Germinal center (tissue), 1 donor: Measurements from ENCODE around the gene FSIP2.
A peak's percentile ranks its signal among the peaks of the same experiment; 100 is the strongest.

ENCODE experiments used
- DNase-seq: peaks from one replicate; pipeline ENCODE4 v3.0.0; 2012; ENCODE audit warnings: mixed read lengths, low spot score

FSIP2 gene, protein sequence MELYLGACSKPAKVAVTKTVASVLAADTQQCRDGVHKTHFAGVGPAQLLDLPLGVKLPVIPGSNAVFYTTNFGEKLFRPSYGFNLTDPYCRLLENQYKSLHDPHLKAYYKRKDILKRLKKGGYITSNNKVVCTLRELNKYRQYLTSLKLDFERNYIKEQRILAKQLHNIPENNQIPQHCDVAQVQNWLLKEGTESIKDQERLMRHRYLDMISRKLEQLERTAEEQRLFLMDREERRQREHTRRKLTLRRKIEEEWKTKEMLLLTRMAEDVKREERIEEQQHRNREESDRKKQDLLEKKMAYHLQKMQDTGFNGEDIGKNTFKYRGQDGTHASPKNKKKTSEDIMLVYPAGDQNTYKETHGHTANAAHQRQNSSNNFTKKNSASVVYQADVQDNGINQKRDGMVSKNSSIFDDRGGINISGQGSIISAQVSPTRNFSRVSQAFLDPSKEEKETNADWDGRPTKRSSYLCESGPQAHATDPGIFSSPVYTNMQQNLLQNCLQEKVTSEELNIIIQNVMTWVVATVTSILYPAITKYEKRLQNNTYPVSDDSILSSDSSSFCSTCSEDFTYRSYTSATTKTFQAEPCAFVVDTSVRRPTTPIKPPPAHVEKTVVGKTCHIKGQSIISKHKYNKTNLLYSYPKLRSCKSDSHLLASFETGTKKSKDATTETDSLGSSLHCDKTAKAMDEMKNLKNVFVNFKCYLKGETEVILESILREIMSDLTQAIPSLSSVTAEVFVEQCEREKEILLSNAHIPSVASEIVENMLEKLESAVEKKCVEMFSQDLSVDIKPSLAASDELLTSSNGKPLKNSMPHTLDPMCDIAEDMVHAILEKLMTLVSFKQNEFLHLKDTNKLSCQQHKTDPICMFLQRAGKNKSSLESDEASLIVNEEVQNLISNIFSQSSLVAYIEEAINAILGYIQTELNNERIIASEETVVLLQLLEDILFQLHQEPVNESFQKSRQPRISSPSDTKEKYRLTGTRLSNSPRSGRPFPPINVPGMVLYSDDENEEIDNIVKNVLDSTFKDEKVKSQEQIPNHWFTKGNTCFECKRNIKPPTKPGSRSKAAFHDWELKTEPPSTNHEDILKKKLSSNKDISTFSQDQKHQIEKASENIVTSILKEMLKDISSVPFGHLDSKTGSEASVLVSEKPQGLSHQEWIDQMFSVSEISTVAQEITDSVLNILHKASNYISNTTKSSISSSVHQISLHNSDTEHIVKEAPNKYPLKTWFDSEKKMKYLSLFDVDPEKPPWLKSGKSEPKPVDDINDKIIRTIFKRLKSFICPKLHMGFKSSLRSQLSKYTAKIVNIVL (N-terminal part only)

DNA sequence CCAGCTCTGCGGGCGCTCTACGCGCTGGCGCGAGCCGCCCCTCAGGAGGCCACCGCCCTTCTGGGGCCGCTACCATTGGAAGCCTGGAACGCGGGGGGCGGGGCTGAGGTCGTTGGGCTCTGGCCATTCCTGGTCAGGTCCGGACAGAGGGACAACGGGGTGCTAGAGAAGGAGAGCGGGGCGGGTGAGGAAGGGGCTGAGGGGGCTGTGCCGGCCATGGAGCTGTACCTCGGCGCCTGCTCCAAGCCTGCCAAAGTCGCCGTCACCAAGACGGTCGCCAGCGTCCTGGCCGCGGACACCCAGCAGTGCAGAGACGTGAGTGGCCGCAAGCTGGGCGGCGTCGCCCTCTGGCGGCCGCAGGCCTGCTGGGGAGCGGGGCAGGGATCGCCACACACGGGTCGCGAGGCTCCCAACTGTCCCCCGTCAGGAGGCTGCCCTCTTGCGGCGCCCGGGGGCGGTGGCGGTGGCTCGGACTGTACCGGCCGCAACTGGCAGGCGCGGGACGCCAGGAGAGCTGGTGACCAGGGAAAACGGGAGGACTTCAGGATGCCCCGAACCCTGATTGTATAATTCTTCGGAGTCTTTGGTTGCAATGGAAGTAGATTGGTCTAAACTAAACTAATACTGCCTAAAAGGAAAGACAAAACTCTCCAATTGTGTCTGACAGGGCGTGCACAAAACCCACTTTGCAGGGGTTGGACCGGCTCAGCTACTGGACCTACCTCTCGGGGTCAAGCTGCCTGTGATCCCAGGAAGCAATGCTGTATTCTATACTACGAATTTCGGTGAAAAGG, at the start of gene FSIP2:
FSIP2 (plus strand) TSS at position 126 of the 794 bp plus-strand sequence; CDS start at position 217, 91 bp downstream.
- peak; percentile 73 for DNase-seq

DNA sequence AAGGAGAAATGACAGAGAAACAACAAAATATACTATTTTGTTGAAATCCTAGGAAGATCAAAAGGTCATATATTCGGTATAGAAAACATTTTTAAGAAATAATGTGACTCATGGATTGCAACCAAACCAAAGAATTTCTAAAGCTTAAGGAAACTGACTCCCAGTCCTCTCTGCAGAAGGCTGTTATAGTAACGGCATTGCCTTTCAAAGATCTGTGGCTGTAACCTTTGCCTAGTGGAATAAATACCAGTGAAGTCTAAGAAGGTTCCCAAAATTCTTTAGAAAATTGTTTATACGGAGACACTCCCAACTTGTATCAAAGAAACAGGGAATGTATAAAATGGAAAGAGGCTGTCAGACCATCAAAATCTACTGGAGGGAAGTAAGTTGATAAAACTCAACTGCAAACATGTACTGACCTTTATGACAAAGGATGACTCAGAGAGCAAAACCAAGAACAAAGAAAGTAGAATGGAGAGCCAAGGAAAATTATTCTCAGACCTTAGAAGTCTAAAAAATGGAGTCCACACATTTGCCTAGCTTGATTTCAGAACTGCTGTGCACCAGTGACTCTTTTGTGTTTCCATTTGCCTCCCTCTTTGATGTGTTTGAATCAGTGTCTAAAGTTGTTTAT, 48.6 kb upstream of the FSIP2 start:
- no peak for DNase-seq

DNA sequence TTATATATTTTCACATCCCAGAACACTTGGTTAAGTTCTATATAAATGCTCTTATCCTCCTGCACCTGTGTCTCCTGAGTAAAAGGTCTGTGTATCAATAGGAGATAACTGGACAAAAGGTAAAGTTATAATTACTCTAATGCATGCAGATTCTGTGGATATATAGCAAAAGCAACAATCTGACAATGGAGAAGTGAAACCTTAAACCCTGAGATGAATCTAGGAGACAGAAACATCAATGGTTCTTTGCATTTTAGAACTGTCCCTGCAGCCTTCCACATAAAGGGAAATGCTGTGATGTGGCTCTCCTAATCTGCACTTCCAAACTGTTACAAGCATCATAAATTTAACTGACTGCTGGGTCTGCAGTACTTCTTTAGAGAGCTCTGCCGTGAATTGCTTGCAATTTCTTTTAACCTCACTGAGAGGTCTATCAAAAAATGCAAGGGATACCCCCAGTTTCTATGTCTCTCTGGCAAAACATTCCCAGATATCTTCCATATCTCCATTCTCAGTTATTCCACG, 42.8 kb upstream of the FSIP2 start:
- DNase-seq = no peak

DNA sequence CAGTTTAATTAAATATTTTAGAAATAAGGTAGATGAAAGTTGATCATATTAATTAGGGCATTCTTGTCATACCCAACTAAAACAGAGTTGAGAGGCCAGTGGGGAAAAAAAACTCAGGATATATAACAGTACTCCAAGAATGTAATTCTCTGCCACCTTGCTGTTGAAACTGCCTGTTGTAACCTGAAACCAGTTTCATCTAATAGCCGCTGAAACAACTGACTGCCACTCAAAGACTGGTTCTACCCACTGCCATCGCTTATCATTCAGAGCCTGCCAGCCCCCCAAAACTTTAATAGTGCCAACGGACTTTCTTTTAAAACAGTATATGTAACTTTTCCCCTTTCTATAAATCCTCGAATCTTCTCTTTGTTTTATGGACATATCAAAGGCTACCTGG, 37.7 kb upstream of the FSIP2 start:
- no peak for DNase-seq

DNA sequence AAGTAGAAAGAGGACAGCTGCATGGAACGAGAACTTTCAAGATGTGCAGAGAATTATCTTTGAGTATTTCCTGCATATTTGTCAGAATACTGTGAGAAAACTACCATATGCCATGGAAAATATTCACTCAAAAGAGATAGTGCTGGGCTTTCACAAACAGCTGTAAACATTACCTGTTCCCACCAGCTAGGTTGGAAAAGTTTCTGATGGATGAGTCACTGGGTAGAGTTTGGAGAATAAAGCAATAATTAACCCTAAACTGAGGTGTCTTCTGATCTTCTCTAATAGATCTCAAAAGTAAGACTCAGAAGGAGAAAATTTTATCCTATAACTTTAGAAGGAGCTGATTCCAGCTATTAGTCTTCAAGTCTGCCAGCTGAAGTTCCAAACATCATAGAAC, 3.9 kb upstream of the FSIP2 start:
- no peak for DNase-seq

DNA sequence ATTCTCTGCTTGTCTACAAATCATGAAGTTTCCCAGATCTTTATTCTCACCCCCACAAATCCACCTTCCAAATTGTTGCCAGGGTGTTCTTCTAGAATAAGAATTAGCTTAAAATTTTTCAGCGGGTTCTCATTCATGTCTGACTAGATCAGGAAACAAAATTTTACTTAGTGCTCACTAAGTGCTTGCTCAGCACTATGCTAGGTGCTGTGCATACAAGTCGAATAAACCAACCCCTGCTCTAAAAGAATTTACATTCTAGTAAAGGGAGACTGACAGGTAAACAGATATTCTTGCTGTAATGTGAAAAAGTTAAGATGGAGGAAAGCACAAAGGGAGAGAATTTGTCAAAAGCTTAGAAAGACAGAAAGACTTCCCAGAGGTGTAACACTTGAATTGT, 2.4 kb upstream of the FSIP2 start:
- DNase-seq = no peak

DNA sequence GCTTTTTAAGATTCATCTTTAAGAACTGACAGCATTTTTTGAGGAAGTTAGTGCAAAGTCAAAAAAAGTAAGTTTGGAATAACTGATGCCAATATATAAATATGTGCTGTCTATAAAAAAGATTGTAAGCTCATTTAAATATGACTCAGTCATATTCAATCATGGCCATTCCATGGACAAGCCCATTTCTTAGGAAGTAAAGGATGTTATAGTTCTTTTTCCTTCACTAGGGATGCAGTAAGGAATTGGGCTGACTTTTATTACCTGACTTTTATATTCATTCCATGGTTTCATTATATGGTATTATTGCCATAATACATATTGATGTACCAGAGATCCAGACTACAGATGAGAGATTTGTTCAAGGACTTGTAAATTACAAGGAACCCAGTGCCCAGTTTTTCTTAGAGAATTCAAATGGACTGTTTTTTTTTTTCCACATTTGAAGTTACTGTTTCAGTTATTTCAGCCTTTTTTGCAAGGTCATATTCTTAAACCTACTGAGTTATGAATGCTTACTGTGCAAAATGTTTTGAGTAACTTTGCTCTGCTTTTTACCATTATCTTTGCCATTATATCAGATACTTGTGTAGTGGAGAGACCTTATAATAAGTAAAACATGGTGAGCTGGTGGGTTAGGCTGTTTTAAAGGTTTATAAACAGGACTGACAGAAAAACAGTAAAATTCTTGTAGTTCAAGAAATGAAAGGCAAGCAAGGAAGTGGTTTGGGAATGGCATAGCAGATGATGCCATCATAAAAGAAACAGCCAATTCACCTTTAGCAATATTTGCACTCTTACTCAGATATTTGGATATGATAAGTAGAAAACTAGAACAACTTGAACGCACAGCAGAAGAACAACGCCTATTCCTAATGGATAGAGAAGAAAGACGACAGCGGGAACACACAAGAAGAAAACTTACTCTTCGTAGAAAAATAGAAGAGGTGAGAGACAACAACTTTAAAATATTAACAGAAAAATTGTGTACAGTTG, 7.6 kb downstream of the FSIP2 start:
- DNase-seq = no peak

DNA sequence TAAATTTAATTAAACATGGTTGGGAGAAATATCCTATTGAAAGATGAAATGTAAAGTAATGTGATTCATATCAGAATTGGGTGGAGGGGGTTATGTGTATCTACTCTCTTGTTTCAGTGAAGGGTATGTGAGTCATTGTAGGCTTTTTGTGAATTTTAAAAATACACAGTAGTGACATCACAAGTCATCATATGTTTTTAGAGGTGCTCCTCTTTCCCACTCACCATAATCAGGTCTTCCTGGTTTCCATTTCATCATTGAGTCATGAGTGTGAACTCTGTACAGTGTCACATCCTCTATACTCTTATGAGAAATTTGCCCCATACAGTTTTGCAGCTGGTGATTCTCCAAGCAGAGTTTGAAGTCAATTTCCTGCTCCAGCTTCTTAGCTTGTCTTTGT, 18.8 kb downstream of the FSIP2 start:
- no peak for DNase-seq

DNA sequence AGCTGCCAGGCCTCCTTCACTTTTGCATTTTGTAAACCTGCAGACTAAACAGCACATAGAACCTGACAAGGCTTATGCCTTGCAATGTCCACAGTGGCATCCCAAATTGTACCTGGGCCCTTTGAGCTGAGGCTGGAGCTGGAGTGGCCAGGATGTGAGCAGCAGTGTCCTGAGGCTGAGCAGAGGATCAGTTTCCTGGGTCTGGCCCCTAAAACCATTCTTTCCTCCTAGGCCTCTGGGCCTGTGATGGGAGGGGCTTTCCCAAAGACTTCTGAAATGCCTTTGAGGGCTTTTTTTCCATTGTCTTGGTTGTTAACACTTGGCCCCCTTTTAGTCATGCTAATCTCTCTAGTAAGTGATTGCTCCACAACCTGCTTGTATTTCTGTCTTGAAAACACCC, 32.8 kb downstream of the FSIP2 start:
- no peak for DNase-seq

DNA sequence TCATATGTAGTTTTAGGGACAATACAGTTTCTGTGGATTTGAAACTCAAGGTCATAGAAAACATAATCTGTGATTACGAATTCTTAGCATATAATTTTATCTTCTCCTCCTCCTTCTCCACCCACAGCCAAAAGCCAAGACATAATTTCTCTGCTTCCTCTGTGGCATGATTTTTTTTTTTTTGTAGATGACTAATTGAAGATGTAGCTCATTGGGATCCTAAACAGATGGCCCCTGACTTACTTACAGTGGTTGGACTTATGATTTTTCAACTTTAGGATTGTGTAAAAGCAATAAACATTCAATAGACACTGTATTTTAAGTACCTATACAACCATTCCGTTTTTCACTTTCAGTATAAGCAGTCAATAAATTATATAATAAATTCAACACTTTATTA, 42.3 kb downstream of the FSIP2 start:
- DNase-seq = no peak

DNA sequence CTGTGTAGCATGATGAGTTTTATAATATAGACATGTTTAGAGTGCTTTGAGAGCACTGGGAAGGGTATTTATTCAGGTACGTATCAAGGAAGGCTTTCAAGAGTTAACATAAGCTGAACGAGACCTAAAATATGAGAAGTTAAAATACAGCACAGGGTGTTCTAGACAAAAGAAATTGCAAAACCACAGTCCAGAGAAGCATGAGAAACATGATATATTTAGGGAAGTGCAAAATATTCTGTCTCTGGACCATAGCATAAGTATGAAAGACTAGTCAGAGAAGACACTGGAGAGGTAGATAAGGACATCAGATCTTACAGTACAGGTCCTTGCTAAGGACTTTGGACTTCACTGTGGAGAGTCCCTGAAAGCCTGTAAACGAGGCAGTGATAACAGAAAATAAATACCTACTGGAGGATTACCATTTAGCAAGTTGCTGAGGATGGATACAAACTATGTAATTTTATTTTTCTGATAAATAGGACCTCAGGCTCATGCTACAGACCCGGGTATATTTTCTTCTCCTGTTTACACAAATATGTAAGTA, 43.7 kb downstream of the FSIP2 start:
- DNase-seq = no peak

DNA sequence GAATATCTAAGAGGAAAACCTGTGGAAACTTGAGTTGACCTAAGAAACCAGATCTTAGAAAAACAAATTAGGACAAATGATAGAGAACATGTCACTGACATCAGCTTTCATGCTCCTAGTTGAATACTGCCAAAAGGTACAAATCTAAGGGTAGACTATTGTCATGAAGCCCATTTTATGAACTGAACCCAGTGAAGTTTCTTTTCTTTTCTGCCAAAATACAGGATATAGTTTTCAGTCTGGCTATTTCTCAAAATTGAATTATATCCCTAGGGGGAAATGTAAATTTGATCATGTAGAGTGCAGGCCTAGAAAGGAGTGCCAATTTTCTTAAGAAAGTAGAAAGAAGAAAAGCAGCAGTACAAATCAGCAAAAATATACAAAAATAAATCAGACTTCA, 46.6 kb downstream of the FSIP2 start:
- DNase-seq = no peak

DNA sequence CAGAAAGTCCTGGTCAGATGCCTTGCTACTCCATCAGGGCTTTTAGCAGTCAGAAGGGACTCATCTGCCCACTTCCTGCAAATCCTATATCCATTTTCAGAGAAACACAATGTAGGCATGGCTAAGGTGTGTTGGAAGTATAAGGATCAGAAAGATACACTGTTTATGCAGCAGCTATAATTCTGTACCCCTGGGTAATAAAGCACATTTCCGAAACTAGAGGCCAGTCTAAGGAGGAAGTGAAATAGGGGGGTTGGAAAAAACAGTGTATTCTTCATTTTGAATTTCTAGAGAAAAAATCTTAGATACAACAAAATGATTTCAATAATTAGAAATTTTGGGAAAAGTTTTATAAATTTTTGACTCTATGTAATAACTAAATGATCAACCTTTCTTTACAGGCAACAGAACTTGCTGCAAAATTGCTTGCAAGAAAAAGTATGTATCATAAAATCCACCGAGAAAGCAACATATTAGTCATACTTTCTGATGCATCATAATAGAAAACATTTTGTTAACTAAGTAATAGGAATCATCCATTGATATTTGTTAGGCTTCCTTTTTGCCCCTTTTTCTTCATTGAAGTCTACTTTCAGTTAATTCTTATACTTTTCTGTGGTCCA, 47.4 kb downstream of the FSIP2 start:
- DNase-seq = no peak

DNA sequence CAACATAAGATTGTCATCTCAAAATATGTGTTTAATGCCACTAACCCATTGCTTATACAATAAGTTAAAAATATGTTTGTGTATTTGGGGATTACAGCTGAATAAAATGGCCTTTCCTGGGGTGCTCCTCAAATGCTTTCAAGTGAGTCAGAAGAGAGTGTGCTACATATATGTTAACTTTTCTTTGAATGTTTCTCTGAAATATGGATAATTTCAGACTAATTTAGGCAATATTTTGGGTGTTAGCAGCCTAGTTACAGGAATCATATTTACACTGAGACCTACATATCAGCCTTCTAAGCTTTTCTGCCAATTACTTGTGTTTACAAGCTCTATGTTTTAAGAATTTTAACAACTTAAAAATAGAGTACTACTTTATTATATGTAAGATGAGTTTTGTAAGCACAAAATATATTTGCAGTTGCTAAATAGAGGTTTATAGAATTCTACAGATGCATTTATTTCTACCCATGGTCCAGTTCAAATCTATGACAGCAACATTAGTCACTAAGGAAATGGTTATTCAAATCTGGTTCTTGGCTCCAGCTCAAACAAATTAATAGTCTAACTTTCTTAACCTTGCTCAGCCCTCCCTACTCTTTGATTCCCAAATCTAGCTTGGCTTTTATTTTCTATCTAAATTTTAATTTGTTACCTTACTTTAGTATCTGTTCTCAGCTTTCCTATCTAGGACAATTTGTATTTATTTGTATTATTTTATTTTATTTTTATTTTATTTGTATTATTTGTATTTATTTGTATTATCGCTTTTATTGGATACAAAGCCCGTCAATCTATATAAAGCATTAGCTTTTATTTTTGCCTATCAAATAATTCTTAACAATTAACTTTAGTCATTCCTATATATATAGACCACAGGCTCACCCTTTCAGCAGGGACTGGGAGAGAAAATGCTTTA, 48.9 kb downstream of the FSIP2 start:
- DNase-seq = no peak

DNA sequence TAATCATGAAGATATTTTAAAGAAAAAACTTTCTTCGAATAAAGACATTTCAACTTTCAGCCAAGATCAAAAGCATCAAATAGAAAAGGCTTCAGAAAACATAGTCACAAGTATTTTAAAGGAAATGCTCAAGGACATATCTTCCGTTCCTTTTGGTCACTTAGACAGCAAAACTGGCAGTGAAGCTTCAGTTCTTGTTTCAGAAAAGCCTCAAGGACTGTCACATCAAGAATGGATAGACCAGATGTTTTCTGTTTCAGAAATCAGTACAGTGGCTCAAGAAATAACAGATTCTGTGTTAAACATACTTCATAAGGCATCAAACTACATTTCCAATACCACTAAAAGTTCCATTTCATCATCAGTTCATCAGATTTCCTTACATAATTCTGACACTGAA, 51.8 kb downstream of the FSIP2 start:
- DNase-seq = no peak

DNA sequence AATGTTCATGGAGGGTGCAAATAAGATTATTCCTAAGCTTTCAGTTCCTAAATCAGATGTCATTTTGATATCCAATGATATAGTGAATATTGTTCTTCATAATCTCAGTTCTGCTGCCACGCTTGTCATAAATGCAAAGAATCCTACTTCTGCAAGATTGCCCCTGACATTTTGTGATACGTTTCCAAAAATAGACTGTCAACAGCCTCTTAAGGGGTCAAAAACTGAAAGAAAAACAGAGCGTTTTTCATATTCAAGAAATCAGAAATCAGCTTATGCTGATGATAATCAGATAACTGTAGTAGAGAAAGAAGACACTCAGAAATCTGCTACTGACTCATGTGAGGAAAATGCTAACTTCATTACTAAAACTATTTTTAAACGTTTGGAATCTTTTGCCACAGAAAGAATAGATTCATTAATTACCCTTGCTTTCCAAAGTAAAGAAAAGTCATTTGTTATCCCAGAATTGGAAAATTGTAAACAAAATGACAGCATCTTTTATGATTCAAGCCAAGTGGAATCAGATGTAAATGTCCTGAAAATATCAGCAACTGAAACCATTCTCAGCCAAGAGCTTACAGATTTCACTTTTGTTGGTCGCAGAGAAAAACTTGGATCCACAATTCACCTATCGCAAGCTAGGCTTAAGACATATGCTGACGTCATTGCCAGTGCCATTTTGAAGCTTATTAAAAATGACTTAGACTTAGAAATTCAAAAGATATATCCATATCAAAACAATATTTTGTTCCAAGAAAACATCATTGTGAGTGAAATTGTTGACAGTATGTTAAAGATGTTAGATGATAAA, 55.1 kb downstream of the FSIP2 start:
- DNase-seq = no peak

DNA sequence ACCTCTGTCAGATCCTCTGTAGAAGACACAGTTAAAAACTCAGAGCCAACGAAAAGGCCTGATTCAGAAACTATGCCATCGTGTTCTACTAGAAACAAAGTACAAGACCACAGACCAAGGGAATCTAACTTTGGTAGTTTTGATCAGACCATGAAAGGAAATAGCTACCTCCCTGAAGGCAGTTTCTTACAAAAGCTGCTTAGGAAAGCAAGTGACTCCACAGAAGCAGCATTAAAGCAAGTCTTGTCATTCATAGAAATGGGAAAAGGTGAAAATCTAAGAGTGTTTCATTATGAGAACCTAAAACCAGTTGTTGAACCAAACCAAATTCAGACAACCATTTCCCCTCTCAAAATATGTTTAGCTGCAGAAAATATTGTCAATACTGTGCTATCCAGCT, 58.2 kb downstream of the FSIP2 start:
- DNase-seq = no peak
